Measurements from ENCODE around the gene PDRG1. TPM values are rescaled to one million over a fixed set of nuclear protein-coding genes. Genes with fewer than 3 reads are reported as not detected.

PDRG1 gene
- total RNA-seq, 2 donors from 2014 or later = 20.4 to 24.4 TPM

DNA sequence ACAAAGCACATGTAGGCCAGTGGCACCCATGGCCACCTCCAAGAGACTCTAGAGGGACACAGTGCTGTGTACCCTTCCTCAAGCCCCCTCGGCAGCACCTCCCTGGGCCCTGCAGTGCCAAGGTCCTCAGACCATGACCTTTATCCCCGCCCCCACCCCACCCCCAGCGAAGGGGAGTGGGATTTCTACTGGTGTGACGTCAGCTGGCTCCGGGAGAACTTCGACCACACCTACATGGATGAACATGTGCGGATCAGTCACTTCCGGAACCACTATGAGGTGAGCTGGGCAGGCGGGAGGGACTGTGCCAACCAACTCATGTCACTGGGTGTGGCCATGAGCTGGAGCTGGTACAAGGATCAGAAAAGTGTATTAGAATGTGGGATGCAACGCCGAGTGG lies 43.4 kb downstream of the PDRG1 start:
- Mint-ChIP-seq H3K27me3 (ENCODE audit: insufficient read depth) (no peaks in the 10 kb centered on the region), H3K9me3 (no peaks in the 10 kb centered on the region), H3K36me3 (ENCODE audit: low read depth) (no peaks in the 10 kb centered on the region), H3K4me3 (no peak overlapping the region), H3K27ac (no peak overlapping the region), H3K4me1 (peaks cover 6% of the 10 kb centered on the region)
- no peaks in the 10 kb centered on the region for H3K4me1 ChIP-seq (ENCODE audit: control insufficient read depth, insufficient read depth, low read length)
- 90 to 95% methylated on average over 7 to 11 of the region's 11 CpGs for WGBS, 2 experiments (ENCODE audit: insufficient coverage in 1 of 2, insufficient read length in 1 of 2)
- no peaks in the 10 kb centered on the region for H3K27me3 ChIP-seq (ENCODE audit: control insufficient read depth, insufficient read depth, low read length, poor library complexity, severe bottlenecking)
- TF ChIP-seq, protein P1, sequence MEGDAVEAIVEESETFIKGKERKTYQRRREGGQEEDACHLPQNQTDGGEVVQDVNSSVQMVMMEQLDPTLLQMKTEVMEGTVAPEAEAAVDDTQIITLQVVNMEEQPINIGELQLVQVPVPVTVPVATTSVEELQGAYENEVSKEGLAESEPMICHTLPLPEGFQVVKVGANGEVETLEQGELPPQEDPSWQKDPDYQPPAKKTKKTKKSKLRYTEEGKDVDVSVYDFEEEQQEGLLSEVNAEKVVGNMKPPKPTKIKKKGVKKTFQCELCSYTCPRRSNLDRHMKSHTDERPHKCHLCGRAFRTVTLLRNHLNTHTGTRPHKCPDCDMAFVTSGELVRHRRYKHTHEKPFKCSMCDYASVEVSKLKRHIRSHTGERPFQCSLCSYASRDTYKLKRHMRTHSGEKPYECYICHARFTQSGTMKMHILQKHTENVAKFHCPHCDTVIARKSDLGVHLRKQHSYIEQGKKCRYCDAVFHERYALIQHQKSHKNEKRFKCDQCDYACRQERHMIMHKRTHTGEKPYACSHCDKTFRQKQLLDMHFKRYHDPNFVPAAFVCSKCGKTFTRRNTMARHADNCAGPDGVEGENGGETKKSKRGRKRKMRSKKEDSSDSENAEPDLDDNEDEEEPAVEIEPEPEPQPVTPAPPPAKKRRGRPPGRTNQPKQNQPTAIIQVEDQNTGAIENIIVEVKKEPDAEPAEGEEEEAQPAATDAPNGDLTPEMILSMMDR (conservative IDR thresholded peaks at IDR 0.05) = no peak
- H3K4me3 ChIP-seq (ENCODE audit: low read length) = no peak overlapping the region
- no peak overlapping the region for H3K9ac ChIP-seq (ENCODE audit: extremely low read depth, low read length, poor library complexity, severe bottlenecking)
- no peak overlapping the region for H3K27ac ChIP-seq (ENCODE audit: low read depth, low read length)
- peak; percentile 35 for DNase-seq
- no peaks in the 10 kb centered on the region for H3K9me3 ChIP-seq (ENCODE audit: control insufficient read depth, low read length)
- H3K36me3 ChIP-seq (ENCODE audit: control insufficient read depth, insufficient read depth, low read length) = no peaks in the 10 kb centered on the region

DNA sequence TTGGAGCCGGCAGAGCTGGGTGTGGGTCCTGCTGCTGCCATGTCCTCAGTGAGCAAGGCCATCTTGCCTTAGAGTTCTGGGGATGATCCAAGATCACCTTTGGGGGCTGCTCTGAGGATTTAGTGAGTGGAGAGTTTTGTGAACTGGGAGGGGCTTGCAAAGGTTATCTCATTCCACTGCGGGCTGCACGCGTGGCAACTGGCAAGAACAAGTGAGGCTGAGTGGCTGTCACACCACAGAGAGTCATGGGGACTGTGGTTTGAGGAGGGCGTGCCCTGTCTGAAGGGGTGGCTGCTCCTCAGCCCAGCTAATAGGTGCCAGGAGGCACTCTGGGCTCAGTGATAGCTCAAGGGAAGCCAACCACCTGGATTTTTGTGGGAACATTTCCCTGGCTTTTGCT lies 43.8 kb downstream of the PDRG1 start:
- Histone ChIP-seq H3K9ac (ENCODE audit: extremely low read depth, low read length, poor library complexity, severe bottlenecking) (no peak overlapping the region), H3K36me3 (ENCODE audit: control insufficient read depth, insufficient read depth, low read length) (no peaks in the 10 kb centered on the region), H3K27me3 (ENCODE audit: control insufficient read depth, insufficient read depth, low read length, poor library complexity, severe bottlenecking) (no peaks in the 10 kb centered on the region), H3K4me1 (ENCODE audit: control insufficient read depth, insufficient read depth, low read length) (no peaks in the 10 kb centered on the region), H3K9me3 (ENCODE audit: control insufficient read depth, low read length) (no peaks in the 10 kb centered on the region), H3K27ac (ENCODE audit: low read depth, low read length) (no peak overlapping the region), H3K4me3 (ENCODE audit: low read length) (no peak overlapping the region)
- H3K36me3 Mint-ChIP-seq (ENCODE audit: low read depth) = no peaks in the 10 kb centered on the region
- H3K4me1 Mint-ChIP-seq = peaks cover 6% of the 10 kb centered on the region
- TF ChIP-seq, protein P1 (conservative IDR thresholded peaks at IDR 0.05) = no peak
- no peaks in the 10 kb centered on the region for H3K27me3 Mint-ChIP-seq (ENCODE audit: insufficient read depth)
- no peak overlapping the region for H3K4me3 Mint-ChIP-seq
- no peaks in the 10 kb centered on the region for H3K9me3 Mint-ChIP-seq
- WGBS, 2 experiments (ENCODE audit: insufficient coverage in 1 of 2, insufficient read length in 1 of 2) = 97 to 100% methylated on average over 4 to 5 of the region's 5 CpGs
- DNase-seq = peak; percentile 36
- peak overlapping the region; percentile 8 for H3K27ac Mint-ChIP-seq

DNA sequence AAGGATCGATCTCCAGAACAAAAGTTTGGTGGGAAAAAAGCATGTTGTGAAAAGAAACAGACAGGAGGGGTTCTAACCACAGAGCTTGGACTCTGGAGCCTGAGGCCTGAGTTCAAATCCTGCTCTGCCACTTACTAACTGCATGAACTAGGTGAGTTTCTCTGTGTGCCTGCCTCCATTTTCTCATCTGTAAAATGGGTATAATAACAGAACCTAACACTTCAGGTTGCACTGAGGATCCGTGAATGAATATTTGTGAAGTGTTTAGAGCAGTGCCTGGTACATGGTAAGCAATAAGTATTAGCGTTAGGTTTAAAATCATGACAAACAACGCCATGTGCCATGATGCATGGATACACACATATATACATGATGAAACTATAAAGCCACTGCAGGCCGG lies 44.8 kb downstream of the PDRG1 start:
- peaks cover 6% of the 10 kb centered on the region for H3K4me1 Mint-ChIP-seq

More for the DNA sequence above, 44.8 kb downstream of the PDRG1 start:
- Histone ChIP-seq H3K27me3 (ENCODE audit: control insufficient read depth, insufficient read depth, low read length, poor library complexity, severe bottlenecking) (no peaks in the 10 kb centered on the region), H3K9me3 (ENCODE audit: control insufficient read depth, low read length) (no peaks in the 10 kb centered on the region), H3K36me3 (ENCODE audit: control insufficient read depth, insufficient read depth, low read length) (no peaks in the 10 kb centered on the region), H3K9ac (ENCODE audit: extremely low read depth, low read length, poor library complexity, severe bottlenecking) (no peak overlapping the region), H3K27ac (ENCODE audit: low read depth, low read length) (no peak overlapping the region), H3K4me3 (ENCODE audit: low read length) (no peak overlapping the region), H3K4me1 (ENCODE audit: control insufficient read depth, insufficient read depth, low read length) (no peaks in the 10 kb centered on the region)
- Mint-ChIP-seq H3K4me3 (no peak overlapping the region), H3K9me3 (no peaks in the 10 kb centered on the region), H3K36me3 (ENCODE audit: low read depth) (no peaks in the 10 kb centered on the region), H3K27ac (no peak overlapping the region), H3K27me3 (ENCODE audit: insufficient read depth) (no peaks in the 10 kb centered on the region)
- whole genome bisulfite sequencing, 2 experiments (ENCODE audit: insufficient coverage in 1 of 2, insufficient read length in 1 of 2) = 90 to 100% methylated on average over 2 to 5 of the region's 5 CpGs
- DNase-seq = peak; percentile 10
- TF ChIP-seq, protein P1 (conservative IDR thresholded peaks at IDR 0.05) = no peak
